AG04449 (cell line): Measurements from ENCODE around the gene TMEM119.

Experiments used
- CTCF ChIA-PET: fragments of 350-600 bp; formaldehyde crosslinking; extraction: SDS; loops from one replicate; lab custom pipeline; 2021; ENCODE audit warnings: antibody characterized with exemption; lab: Yijun Ruan, JAX
- POLR2A ChIA-PET: fragments of 400-600, 350-600 bp; formaldehyde crosslinking; extraction: SDS; loops from one replicate; lab custom pipeline; 2020; ENCODE audit warnings: antibody characterized with exemption, inconsistent platforms; lab: Yijun Ruan, JAX
- DNase-seq: peaks from one replicate; pipeline ENCODE4 v3.0.0-alpha.2; 2010; ENCODE audit warnings: low read depth, low spot score
- H3K4me3 ChIP-seq: 2 replicates; pipeline ENCODE4 v1.5.1; 2011; ENCODE audit warnings: low read depth, mild to moderate bottlenecking, control low read depth, low read length
- CTCF ChIP-seq: IDR thresholded peaks from one replicate; pipeline ENCODE4 v1.5.1; 2011; ENCODE audit warnings: mild to moderate bottlenecking, moderate library complexity, low read length, control low read depth, inconsistent platforms; ENCODE audit not compliant: insufficient read depth; ENCODE audit errors: missing control alignments

TMEM119 gene, protein sequence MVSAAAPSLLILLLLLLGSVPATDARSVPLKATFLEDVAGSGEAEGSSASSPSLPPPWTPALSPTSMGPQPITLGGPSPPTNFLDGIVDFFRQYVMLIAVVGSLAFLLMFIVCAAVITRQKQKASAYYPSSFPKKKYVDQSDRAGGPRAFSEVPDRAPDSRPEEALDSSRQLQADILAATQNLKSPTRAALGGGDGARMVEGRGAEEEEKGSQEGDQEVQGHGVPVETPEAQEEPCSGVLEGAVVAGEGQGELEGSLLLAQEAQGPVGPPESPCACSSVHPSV

DNA sequence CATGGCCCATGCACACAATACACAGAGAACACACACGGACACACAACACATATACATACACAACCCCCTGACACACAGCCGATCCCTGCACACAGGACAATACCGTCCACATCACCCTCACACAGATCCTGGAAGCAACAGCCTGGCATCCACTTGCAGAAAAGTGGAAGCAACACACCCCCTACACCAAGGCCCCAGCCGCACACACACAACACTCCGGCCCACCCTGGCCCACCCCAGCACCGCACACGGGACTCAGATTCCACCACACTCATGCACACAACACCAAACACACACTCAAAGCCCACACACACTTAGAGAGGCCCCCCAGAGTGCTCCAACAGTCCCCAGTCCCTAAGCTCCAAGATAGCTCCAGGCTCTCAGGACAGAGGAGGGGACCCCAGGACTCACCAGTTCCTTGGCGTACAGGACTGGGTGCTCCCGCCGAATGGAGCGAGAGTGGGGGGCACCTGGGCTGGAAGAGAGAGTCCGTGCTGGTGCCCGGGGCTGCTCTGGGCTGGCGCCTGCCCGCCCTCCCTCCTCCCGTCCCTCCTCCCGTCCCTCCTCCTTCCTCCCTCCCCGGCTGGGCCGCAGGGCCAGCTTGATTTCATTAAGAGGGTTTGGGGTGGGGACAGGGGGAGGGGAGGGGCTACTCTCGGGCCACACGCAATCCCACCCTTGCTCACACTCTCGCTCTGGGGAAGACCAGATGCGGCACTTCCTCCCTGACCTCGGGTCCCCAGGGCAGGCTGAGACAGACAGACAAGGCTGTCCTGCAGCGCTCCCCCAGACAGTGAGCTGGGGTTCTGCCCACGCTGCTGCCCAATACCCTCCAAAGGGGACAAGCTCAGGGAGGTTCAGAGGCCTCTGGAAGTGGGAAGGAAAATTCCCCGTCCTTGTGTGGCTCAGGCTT is at the start of gene TMEM119:
Gene TMEM119, minus strand, starts transcription at position 526 of the 913 bp plus-strand sequence. CDS start 5,701 bp downstream, outside the sequence.
- ChIA-PET CTCF (interaction anchor here (1.1 to 6.8 kb wide), 7 partner anchors 10 to 206 kb away, joined by 3 to 60 read pairs (median 5); no protein-coding TSS in a partner anchor), POLR2A (interaction anchor here (0.5 to 0.8 kb wide), 2 partner anchors 21 to 204 kb away, joined by 3 read pairs; no protein-coding TSS in a partner anchor)
- DNase-seq, result no peak
- peak within 1 kb of the TSS; percentile 76 for H3K4me3 ChIP-seq
- TF ChIP-seq CTCF, result no peak

DNA sequence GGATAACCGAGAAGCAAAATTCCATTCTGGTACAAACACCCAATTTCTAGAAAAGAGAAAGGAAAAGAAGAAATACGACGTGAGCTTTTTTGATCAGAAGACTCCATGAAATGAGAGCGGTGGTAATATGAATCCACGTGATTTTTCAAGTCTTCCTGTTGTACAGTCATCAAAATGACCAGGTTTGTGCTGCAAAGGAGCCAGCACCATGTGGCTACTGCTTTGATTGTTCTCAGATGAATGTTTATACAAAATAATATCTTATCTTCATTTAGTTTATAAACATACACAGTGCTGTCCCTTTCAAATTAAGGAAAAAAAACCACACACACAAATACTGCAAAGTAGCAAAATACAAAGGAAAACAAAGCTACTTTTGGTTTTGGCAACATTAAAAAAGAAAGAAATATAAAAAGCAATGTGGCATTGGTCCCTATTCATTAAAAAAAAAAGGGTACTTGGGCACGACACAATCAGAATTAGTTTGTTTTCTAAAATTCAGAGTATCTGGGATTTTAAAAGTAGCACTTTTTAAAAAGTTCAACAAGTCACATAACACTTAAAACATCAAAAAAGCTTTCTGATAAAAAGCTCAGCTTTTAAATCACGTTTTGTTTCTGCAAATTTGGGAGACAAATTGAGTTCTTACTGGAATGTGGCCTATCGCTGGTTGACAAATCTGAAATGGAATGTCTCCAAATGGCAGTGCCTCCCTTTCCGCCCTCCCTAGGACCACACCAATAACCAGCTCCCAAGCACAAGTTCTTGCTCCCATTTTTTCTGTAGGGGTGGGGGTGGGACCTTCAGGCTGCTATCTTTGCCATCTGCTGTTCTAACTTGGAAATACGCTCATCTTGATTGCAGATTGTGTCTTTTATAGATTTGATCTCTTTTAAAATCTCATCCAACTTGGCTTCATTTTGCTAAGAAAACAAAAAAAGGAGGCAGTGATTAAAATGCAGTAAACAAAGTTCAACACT is 49.0 kb upstream of the TMEM119 start:
- ChIA-PET POLR2A (interaction anchor here (1.7 kb wide), 1 partner anchor 12 kb away, joined by 5 read pairs; no protein-coding TSS in a partner anchor), CTCF (interaction anchor here (0.7 to 4.1 kb wide), 14 partner anchors 7 to 304 kb away, joined by 3 to 22 read pairs (median 4); no protein-coding TSS in a partner anchor)
- DNase-seq, result no peak
- no peak overlapping the region for H3K4me3 ChIP-seq
- no peak for TF ChIP-seq CTCF

GRCh38 chr12:108645686-108646599 is 48.1 kb upstream of the TMEM119 start:
- no peak for TF ChIP-seq CTCF
- ChIA-PET CTCF (interaction anchor here (0.7 to 4.1 kb wide), 10 partner anchors 13 to 305 kb away, joined by 3 to 22 read pairs (median 4); no protein-coding TSS in a partner anchor), POLR2A (interaction anchor here (1.7 kb wide), 1 partner anchor 11 kb away, joined by 5 read pairs; no protein-coding TSS in a partner anchor)
- no peak overlapping the region for H3K4me3 ChIP-seq
- no peak for DNase-seq

GRCh38 chr12:108644811-108645120 is 46.9 kb upstream of the TMEM119 start:
- no peak for DNase-seq
- H3K4me3 ChIP-seq, result no peak overlapping the region
- CTCF ChIA-PET, result interaction anchor here (1.1 to 4.1 kb wide), 2 partner anchors 26 to 159 kb away, joined by 4 to 22 read pairs; no protein-coding TSS in a partner anchor
- POLR2A ChIA-PET, result interaction anchor here (0.7 kb wide), 1 partner anchor 85 kb away, joined by 3 read pairs; no protein-coding TSS in a partner anchor
- no peak for TF ChIP-seq CTCF
